ENCODE data around the gene OGDH.
A peak's percentile ranks its signal among the peaks of the same experiment; 100 is the strongest.

Gene OGDH

DNA sequence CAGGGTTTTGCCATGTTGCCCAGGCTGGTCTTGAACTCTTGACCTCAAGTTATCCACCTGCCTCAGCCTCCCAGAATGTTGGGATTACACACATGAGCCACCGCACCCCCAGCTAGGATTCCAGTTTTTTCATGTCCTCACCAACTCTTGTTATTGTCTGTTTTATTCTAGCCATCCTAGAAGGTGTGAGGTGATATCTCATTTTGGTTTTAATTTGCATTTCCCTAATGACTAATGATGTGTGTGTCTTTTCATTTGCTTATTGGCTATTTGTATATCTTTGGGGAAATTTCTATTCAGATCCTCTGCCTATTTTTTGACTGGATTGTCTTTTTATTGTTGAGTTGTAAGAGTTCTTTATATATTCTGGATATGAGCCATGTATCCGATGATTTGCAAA, 83.0 kb downstream of the OGDH start:
- Histone ChIP-seq H3K9me3 (ENCODE audit: control insufficient read depth, insufficient read depth, low read depth, low read length) (no peaks in the 10 kb centered on the region), H3K4me1 (ENCODE audit: control insufficient read depth, insufficient read depth, low read length) (no peaks in the 10 kb centered on the region), H3K27ac (ENCODE audit: extremely low read depth, low read depth, low read length) (no peak overlapping the region), H3K36me3 (ENCODE audit: control insufficient read depth in 2 of 2, insufficient read depth in 1 of 2, low read length in 2 of 2) (peaks cover 0 to 13% of the 10 kb centered on the region in 2 experiments; a peak in 2 of 3 replicates), H3K4me3 (ENCODE audit: low read depth, low read length) (no peak overlapping the region)
- no peak for TF ChIP-seq ZNF324 (tag by site-specific recombination; IDR thresholded peaks at IDR 0.05)
- TF ChIP-seq, protein P1, sequence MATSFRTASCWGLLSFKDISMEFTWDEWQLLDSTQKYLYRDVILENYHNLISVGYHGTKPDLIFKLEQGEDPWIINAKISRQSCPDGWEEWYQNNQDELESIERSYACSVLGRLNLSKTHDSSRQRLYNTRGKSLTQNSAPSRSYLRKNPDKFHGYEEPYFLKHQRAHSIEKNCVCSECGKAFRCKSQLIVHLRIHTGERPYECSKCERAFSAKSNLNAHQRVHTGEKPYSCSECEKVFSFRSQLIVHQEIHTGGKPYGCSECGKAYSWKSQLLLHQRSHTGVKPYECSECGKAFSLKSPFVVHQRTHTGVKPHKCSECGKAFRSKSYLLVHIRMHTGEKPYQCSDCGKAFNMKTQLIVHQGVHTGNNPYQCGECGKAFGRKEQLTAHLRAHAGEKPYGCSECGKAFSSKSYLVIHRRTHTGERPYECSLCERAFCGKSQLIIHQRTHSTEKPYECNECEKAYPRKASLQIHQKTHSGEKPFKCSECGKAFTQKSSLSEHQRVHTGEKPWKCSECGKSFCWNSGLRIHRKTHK (tag by site-specific recombination; IDR thresholded peaks at IDR 0.05), result peak; percentile 84
- TF ChIP-seq, protein P2, sequence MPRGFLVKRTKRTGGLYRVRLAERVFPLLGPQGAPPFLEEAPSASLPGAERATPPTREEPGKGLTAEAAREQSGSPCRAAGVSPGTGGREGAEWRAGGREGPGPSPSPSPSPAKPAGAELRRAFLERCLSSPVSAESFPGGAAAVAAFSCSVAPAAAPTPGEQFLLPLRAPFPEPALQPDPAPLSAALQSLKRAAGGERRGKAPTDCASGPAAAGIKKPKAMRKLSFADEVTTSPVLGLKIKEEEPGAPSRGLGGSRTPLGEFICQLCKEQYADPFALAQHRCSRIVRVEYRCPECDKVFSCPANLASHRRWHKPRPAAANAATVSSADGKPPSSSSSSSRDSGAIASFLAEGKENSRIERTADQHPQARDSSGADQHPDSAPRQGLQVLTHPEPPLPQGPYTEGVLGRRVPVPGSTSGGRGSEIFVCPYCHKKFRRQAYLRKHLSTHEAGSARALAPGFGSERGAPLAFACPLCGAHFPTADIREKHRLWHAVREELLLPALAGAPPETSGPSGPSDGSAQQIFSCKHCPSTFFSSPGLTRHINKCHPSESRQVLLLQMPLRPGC (tag by site-specific recombination; IDR thresholded peaks at IDR 0.05), result no peak
- TF ChIP-seq REPIN1 (tag by site-specific recombination; IDR thresholded peaks at IDR 0.05; ENCODE audit: low read depth), result no peak
- TF ChIP-seq, protein P3, sequence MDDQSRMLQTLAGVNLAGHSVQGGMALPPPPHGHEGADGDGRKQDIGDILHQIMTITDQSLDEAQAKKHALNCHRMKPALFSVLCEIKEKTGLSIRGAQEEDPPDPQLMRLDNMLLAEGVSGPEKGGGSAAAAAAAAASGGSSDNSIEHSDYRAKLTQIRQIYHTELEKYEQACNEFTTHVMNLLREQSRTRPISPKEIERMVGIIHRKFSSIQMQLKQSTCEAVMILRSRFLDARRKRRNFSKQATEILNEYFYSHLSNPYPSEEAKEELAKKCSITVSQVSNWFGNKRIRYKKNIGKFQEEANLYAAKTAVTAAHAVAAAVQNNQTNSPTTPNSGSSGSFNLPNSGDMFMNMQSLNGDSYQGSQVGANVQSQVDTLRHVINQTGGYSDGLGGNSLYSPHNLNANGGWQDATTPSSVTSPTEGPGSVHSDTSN (CRISPR knock-in tag; IDR thresholded peaks at IDR 0.05), result no peak
- no peak for TF ChIP-seq ZNF211 (tag by site-specific recombination; IDR thresholded peaks at IDR 0.05; ENCODE audit: low read depth)
- TF ChIP-seq, protein P4, sequence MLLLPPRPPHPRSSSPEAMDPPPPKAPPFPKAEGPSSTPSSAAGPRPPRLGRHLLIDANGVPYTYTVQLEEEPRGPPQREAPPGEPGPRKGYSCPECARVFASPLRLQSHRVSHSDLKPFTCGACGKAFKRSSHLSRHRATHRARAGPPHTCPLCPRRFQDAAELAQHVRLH (tag by site-specific recombination; IDR thresholded peaks at IDR 0.05), result no peak
- TF ChIP-seq, protein P5, sequence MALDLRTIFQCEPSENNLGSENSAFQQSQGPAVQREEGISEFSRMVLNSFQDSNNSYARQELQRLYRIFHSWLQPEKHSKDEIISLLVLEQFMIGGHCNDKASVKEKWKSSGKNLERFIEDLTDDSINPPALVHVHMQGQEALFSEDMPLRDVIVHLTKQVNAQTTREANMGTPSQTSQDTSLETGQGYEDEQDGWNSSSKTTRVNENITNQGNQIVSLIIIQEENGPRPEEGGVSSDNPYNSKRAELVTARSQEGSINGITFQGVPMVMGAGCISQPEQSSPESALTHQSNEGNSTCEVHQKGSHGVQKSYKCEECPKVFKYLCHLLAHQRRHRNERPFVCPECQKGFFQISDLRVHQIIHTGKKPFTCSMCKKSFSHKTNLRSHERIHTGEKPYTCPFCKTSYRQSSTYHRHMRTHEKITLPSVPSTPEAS (tag by site-specific recombination; IDR thresholded peaks at IDR 0.05), result no peak
- no peak for TF ChIP-seq ZNF302 (tag by site-specific recombination; IDR thresholded peaks at IDR 0.05; ENCODE audit: low read depth)
- TF ChIP-seq, protein P6, sequence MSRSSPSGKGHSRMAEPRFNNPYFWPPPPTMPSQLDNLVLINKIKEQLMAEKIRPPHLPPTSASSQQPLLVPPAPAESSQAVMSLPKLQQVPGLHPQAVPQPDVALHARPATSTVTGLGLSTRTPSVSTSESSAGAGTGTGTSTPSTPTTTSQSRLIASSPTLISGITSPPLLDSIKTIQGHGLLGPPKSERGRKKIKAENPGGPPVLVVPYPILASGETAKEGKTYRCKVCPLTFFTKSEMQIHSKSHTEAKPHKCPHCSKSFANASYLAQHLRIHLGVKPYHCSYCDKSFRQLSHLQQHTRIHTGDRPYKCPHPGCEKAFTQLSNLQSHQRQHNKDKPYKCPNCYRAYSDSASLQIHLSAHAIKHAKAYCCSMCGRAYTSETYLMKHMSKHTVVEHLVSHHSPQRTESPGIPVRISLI (tag by site-specific recombination; IDR thresholded peaks at IDR 0.05), result 0 out of 2 replicates have a peak, but pooled peaks have one; percentile 2
- no peak for TF ChIP-seq ZNF664 (tag by site-specific recombination; IDR thresholded peaks at IDR 0.05)
- no peak for TF ChIP-seq ZNF776 (tag by site-specific recombination; IDR thresholded peaks at IDR 0.05; ENCODE audit: borderline replicate concordance)
- ChIA-PET CTCF (no interaction called here), POLR2A (interaction anchor here (0.6 to 0.7 kb wide), 2 partner anchors 63 to 116 kb away, joined by 4 to 9 read pairs; partner anchors contain the start of gene DDX56)

DNA sequence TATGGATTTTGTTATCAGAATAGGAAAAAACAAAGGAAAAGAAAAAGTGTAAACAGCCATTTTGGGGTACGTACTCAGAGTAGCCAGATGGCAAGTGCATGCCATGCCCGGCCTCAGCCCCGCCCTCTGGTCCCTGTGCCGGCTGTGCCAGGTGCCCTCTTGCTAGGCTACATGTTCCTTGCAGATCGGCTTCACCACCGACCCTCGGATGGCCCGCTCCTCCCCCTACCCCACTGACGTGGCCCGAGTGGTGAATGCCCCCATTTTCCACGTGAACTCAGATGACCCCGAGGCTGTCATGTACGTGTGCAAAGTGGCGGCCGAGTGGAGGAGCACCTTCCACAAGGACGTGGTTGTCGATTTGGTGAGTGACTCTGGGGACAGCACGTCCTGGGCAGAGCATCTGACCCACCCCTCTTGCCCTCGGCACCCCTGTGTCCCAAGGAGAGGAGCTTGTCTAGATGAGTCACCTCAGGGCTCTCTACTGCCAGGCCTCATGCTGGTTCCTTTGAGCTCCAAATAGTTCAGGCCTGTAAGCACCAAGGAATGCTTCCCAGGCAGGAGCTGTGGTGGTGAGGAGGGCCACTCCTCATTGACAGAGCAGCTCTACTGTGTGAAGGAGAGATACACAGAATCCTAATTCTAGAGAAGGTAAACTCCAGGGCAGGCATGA, 87.3 kb downstream of the OGDH start:
- Histone ChIP-seq H3K4me3 (ENCODE audit: low read depth, low read length) (no peak overlapping the region), H3K4me1 (ENCODE audit: control insufficient read depth, insufficient read depth, low read length) (no peaks in the 10 kb centered on the region), H3K27ac (ENCODE audit: extremely low read depth, low read depth, low read length) (no peak overlapping the region), H3K36me3 (ENCODE audit: control insufficient read depth in 2 of 2, insufficient read depth in 1 of 2, low read length in 2 of 2) (peaks cover 0 to 47% of the 10 kb centered on the region in 2 experiments; a peak in 2 of 3 replicates), H3K9me3 (ENCODE audit: control insufficient read depth, insufficient read depth, low read depth, low read length) (no peaks in the 10 kb centered on the region)
- POLR2A ChIA-PET, result interaction anchor here (0.7 kb wide), 1 partner anchor 45 kb away, joined by 4 read pairs; no protein-coding TSS in a partner anchor
- CTCF ChIA-PET, result no interaction called here
- no peak for TF ChIP-seq GLIS1 (tag by site-specific recombination; IDR thresholded peaks at IDR 0.05)
- no peak for TF ChIP-seq ZNF585B (tag by site-specific recombination; IDR thresholded peaks at IDR 0.05)
- TF ChIP-seq ZIC2 (tag by site-specific recombination; IDR thresholded peaks at IDR 0.05), result peak; percentile 43; the same call in 1 of the 2 replicates
